Myocyte (in vitro differentiated cells): ENCODE measurements around the gene TRAF5. TPM values are rescaled to one million over a fixed set of nuclear protein-coding genes. Genes with fewer than 3 reads are reported as not detected.
"Not testable (repeated sequence)": the region's sequence is repeated elsewhere in the genome, so short reads cannot be mapped to it uniquely, and the experiment has no call there.

Experiments used
- DNase-seq: peaks from one replicate; pipeline ENCODE4 v3.0.0-alpha.2; 2012; ENCODE audit warnings: low read depth
- polyA plus RNA-seq: library from polyadenylated mRNA; unstranded; fragments of >200 nt; gene quantifications from one replicate; pipeline ENCODE4 v1.2.1, GENCODE V29; 2012; ENCODE audit warnings: missing spikeins
- total RNA-seq: library from RNA; depleted of rRNA; stranded (reverse); fragments of >200 nt; gene quantifications from 2 replicates; pipeline ENCODE4 v1.2.3, GENCODE V29; 2014

TRAF5 gene
- total RNA-seq, result 6.6 and 19.8 TPM in 2 replicates
- polyA plus RNA-seq, result 6.4 TPM

- peak; percentile 48 for DNase-seq
Measured at GRCh38 chr1:211326528-211327345, at the start of gene TRAF5. TSS of gene TRAF5 (plus strand) at chr1:211326833. CDS start at chr1:211353240, 26,407 bp downstream.

GRCh38 chr1:211279340-211279739 is 47.3 kb upstream of the TRAF5 start:
- no peak for DNase-seq

- DNase-seq, result no peak
Measured at GRCh38 chr1:211280910-211281309, 45.7 kb upstream of the TRAF5 start.

GRCh38 chr1:211281320-211282022 is 45.2 kb upstream of the TRAF5 start:
- DNase-seq, result no peak

GRCh38 chr1:211282023-211282373 is 44.6 kb upstream of the TRAF5 start:
- no peak for DNase-seq

- peak; percentile 51 for DNase-seq
Measured at GRCh38 chr1:211285196-211285595, 41.4 kb upstream of the TRAF5 start.

GRCh38 chr1:211287218-211287617 is 39.4 kb upstream of the TRAF5 start:
- DNase-seq, result peak; percentile 89

- no peak for DNase-seq
Measured at GRCh38 chr1:211292411-211292810, 34.2 kb upstream of the TRAF5 start.

GRCh38 chr1:211296396-211296795 is 30.2 kb upstream of the TRAF5 start:
- DNase-seq, result no peak

- no peak for DNase-seq
Measured at GRCh38 chr1:211305044-211305443, 21.6 kb upstream of the TRAF5 start.

- DNase-seq, result no peak
Measured at GRCh38 chr1:211309617-211310016, 17.0 kb upstream of the TRAF5 start.

GRCh38 chr1:211313392-211313791 is 13.2 kb upstream of the TRAF5 start:
- DNase-seq, result no peak

- no peak for DNase-seq
Measured at GRCh38 chr1:211318576-211319280, 7.9 kb upstream of the TRAF5 start.

GRCh38 chr1:211319892-211320291 is 6.7 kb upstream of the TRAF5 start:
- DNase-seq, result no peak

- DNase-seq, result peak; percentile 8
Measured at GRCh38 chr1:211320980-211321379, 5.7 kb upstream of the TRAF5 start.

GRCh38 chr1:211321646-211322045 is 5.0 kb upstream of the TRAF5 start:
- DNase-seq, result not testable (repeated sequence)

- DNase-seq, result peak; percentile 59
Measured at GRCh38 chr1:211323156-211324063, 3.2 kb upstream of the TRAF5 start.

- no peak for DNase-seq
Measured at GRCh38 chr1:211324992-211325775, 1.4 kb upstream of the TRAF5 start.

- no peak for DNase-seq
Measured at GRCh38 chr1:211326140-211326527, 499 bp upstream of the TRAF5 start.

GRCh38 chr1:211327346-211327921 is 801 bp downstream of the TRAF5 start:
- DNase-seq, result peak; percentile 55
